ENCODE data around the gene CYP2C19.

GRCh38 chr10:94725871-94726270 is 36.6 kb upstream of the CYP2C19 start:
- TF ChIP-seq CTCF (conservative IDR thresholded peaks at IDR 0.05) = no peak
- no peak for TF ChIP-seq ZFX (IDR thresholded peaks at IDR 0.05)

All from C4-2B (cell line).